GM12891 (cell line): ENCODE results near the gene ROBO1.
A peak's percentile ranks its signal among the peaks of the same experiment; 100 is the strongest.

ENCODE experiments used
- DNase-seq: peaks from one replicate; pipeline ENCODE4 v3.0.0; 2011; ENCODE audit warnings: low spot score; ENCODE audit not compliant: insufficient read length
- FAIRE-seq: peaks from 2 replicates; lab custom pipeline; 2011; peaks lifted over from hg19 to GRCh38; lab: Jason Lieb, UNC
- PAX5 ChIP-seq: IDR thresholded peaks from 2 replicates; pipeline ENCODE4 v1.6.1; 2011; ENCODE audit warnings: low read length, moderate library complexity, mild to moderate bottlenecking; ENCODE audit not compliant: insufficient read depth, severe bottlenecking
- POLR2A ChIP-seq: IDR thresholded peaks from 2 replicates; pipeline ENCODE4 v1.6.1; 2011; ENCODE audit warnings: low read depth, low read length, control low read depth
- POLR2AphosphoS5 ChIP-seq: IDR thresholded peaks from 2 replicates; pipeline ENCODE4 v1.6.1; 2011; ENCODE audit warnings: low read depth, low read length, control low read depth
- POU2F2 ChIP-seq: IDR thresholded peaks from 2 replicates; pipeline ENCODE4 v1.6.1; 2011; ENCODE audit warnings: low read depth, mild to moderate bottlenecking, control low read depth, low read length, moderate library complexity
- SPI1 ChIP-seq: IDR thresholded peaks from 2 replicates; pipeline ENCODE4 v1.6.1; 2011; ENCODE audit warnings: low read depth, low read length, control low read depth
- TAF1 ChIP-seq: IDR thresholded peaks from 2 replicates; pipeline ENCODE4 v1.6.1; 2011; ENCODE audit warnings: low read depth, low read length, control low read depth

ROBO1 gene

GRCh38 chr3:78990156-78990555 lies 777.6 kb downstream of the ROBO1 start:
- TF ChIP-seq PAX5 = no peak
- no peak for TF ChIP-seq POU2F2
- no peak for TF ChIP-seq TAF1
- TF ChIP-seq POLR2AphosphoS5 = no peak
- TF ChIP-seq POLR2A = no peak
- TF ChIP-seq SPI1 = no peak
- FAIRE-seq (no peak), DNase-seq (no peak)

- FAIRE-seq = no peak
- no peak for TF ChIP-seq TAF1
- no peak for TF ChIP-seq POLR2AphosphoS5
- TF ChIP-seq POLR2A = no peak
- no peak for TF ChIP-seq PAX5
- TF ChIP-seq SPI1 = no peak
- TF ChIP-seq POU2F2 = no peak
- DNase-seq = no peak
Observed at GRCh38 chr3:78988324-78988723, 779.5 kb downstream of the ROBO1 start.

GRCh38 chr3:78986416-78987101 lies 781.2 kb downstream of the ROBO1 start:
- TF ChIP-seq SPI1 = no peak
- no peak for TF ChIP-seq POU2F2
- TF ChIP-seq POLR2A = no peak
- TF ChIP-seq PAX5 = no peak
- TF ChIP-seq POLR2AphosphoS5 = no peak
- TF ChIP-seq TAF1 = no peak
- no peak for DNase-seq
- peak; percentile 52 for FAIRE-seq

GRCh38 chr3:78985981-78986380 lies 781.8 kb downstream of the ROBO1 start:
- TF ChIP-seq POU2F2 = no peak
- TF ChIP-seq POLR2AphosphoS5 = no peak
- no peak for TF ChIP-seq TAF1
- TF ChIP-seq POLR2A = no peak
- TF ChIP-seq SPI1 = no peak
- TF ChIP-seq PAX5 = no peak
- no peak for DNase-seq
- no peak for FAIRE-seq

GRCh38 chr3:78979028-78979427 lies 788.8 kb downstream of the ROBO1 start:
- no peak for TF ChIP-seq POLR2AphosphoS5
- no peak for TF ChIP-seq POLR2A
- TF ChIP-seq POU2F2 = no peak
- no peak for TF ChIP-seq PAX5
- TF ChIP-seq SPI1 = no peak
- no peak for TF ChIP-seq TAF1
- FAIRE-seq (no peak), DNase-seq (no peak)

- TF ChIP-seq POLR2A (no peak), POU2F2 (no peak), PAX5 (no peak), SPI1 (no peak), POLR2AphosphoS5 (no peak), TAF1 (no peak)
- FAIRE-seq (no peak), DNase-seq (no peak)
Observed at GRCh38 chr3:78978037-78978436, 789.8 kb downstream of the ROBO1 start.

- no peak for TF ChIP-seq POU2F2
- no peak for FAIRE-seq
- no peak for DNase-seq
Observed at GRCh38 chr3:78977073-78977472, 790.7 kb downstream of the ROBO1 start.

GRCh38 chr3:78976200-78976599 lies 791.6 kb downstream of the ROBO1 start:
- no peak for TF ChIP-seq POU2F2
- TF ChIP-seq POLR2AphosphoS5 = no peak
- no peak for TF ChIP-seq TAF1
- TF ChIP-seq POLR2A = no peak
- TF ChIP-seq SPI1 = no peak
- no peak for TF ChIP-seq PAX5
- FAIRE-seq = no peak
- no peak for DNase-seq

- TF ChIP-seq TAF1 (no peak), POLR2A (no peak), PAX5 (no peak), SPI1 (no peak), POU2F2 (no peak), POLR2AphosphoS5 (no peak)
- DNase-seq (no peak), FAIRE-seq (no peak)
Observed at GRCh38 chr3:78974181-78974790, 793.5 kb downstream of the ROBO1 start.

- DNase-seq (no peak), FAIRE-seq (no peak)
- TF ChIP-seq TAF1 (no peak), PAX5 (no peak), POLR2A (no peak), SPI1 (no peak), POLR2AphosphoS5 (no peak), POU2F2 (no peak)
Observed at GRCh38 chr3:78972617-78973301, 795.0 kb downstream of the ROBO1 start.
